AG09309 (cell line): ENCODE results near the gene HNRNPC.

ENCODE experiments used
- DNase-seq: peaks from one replicate; pipeline ENCODE4 v3.0.0-alpha.2; 2010; ENCODE audit warnings: low read depth
- H3K4me3 ChIP-seq: 2 replicates; pipeline ENCODE4 v1.5.1; 2011; ENCODE audit warnings: mild to moderate bottlenecking, low read depth, low read length, moderate library complexity; ENCODE audit not compliant: control insufficient read depth
- TF ChIP-seq, protein P1 (sequence below): IDR thresholded peaks from 2 replicates; pipeline ENCODE4 v1.5.1; 2011; ENCODE audit warnings: mild to moderate bottlenecking, low read depth, low read length, inconsistent platforms; ENCODE audit not compliant: insufficient read depth, control insufficient read depth; ENCODE audit errors: missing control alignments

HNRNPC gene

DNA sequence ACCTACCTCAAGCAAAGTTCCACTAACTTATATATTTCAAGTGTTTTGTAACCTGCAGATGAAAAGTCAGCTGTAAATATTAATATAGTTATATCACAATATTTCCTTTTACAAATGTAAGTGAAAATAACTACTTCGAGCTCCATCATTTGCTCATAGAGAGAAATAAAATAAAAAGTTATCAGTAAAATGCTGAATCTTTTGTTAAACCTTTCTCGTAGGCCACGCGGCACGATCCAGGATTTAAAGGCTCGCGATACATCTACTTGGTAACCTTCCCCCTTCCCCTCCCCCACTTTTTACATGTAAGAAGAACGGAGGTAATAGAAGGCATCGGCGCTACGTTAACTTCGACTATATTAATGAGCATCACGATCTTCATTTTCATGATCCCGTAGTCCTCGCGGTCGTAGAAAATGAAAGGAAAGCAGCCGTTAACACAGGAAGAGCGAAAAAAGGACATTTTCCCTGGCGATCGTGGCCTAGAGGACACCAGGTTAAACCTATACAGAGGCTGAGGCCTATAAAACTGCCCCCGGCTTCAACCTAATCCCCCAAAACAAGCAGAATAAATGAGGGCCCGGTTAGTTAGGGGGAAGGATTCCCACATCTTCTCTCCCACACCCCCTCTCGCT is 508 bp downstream of the HNRNPC start:
- TF ChIP-seq, protein P1, sequence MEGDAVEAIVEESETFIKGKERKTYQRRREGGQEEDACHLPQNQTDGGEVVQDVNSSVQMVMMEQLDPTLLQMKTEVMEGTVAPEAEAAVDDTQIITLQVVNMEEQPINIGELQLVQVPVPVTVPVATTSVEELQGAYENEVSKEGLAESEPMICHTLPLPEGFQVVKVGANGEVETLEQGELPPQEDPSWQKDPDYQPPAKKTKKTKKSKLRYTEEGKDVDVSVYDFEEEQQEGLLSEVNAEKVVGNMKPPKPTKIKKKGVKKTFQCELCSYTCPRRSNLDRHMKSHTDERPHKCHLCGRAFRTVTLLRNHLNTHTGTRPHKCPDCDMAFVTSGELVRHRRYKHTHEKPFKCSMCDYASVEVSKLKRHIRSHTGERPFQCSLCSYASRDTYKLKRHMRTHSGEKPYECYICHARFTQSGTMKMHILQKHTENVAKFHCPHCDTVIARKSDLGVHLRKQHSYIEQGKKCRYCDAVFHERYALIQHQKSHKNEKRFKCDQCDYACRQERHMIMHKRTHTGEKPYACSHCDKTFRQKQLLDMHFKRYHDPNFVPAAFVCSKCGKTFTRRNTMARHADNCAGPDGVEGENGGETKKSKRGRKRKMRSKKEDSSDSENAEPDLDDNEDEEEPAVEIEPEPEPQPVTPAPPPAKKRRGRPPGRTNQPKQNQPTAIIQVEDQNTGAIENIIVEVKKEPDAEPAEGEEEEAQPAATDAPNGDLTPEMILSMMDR: no peak
- peak overlapping the region; percentile 80 for H3K4me3 ChIP-seq
- no peak for DNase-seq

DNA sequence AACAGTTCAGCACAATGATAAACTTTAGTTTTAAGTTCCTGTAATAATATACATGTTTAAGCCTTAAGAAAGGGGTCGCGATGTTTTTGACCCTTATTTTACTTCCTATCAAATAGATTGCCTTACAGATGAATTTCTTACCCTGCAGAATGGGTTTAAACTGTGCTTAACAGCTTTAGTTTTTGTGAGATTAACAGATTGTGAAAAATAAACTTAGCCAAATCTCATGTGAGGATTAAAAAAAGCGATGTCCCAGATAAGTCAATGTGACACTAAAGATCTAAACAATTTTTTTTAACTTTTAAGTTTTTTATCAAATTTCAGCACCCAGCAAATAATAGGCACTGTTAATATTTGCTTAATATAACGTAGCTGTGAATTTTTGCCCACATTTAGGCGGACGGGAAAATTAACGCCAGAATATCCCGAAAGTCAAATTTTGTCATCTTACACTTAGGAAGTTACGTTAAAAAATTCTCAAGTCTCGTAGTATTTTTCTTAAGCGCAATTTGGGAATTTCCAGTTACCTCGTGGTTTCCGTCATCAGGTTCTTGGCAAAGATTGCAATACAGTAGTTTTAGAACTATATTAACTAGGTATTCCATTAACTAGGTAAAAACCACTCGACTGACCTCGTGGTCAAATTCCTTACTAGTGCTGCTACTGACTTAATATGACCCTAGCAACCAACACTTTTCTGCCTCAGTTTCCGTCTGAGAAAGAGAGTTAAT is 1.2 kb downstream of the HNRNPC start:
- TF ChIP-seq, protein P1: no peak
- H3K4me3 ChIP-seq: peak overlapping the region; percentile 80
- DNase-seq: no peak

DNA sequence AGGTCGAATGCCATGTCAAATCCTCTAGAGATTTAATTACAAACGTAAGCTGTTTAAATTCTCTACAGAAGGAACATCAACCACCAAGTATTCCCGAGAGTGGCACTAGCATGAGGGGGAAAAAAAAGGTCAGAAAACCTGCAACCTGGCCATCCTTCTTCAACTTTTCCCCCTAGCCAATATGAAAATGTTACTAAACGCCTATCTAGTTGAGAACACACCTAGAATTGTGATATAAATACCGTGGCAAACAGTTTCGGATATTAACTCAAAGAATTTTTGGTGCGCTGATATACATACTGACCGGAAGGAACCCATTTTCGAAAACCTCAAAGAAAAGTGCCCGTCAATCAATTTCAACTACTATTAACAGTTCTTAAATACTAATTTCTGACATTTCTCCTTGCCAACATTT is 1.8 kb downstream of the HNRNPC start:
- TF ChIP-seq, protein P1: no peak
- H3K4me3 ChIP-seq: peak overlapping the region; percentile 80
- no peak for DNase-seq

DNA sequence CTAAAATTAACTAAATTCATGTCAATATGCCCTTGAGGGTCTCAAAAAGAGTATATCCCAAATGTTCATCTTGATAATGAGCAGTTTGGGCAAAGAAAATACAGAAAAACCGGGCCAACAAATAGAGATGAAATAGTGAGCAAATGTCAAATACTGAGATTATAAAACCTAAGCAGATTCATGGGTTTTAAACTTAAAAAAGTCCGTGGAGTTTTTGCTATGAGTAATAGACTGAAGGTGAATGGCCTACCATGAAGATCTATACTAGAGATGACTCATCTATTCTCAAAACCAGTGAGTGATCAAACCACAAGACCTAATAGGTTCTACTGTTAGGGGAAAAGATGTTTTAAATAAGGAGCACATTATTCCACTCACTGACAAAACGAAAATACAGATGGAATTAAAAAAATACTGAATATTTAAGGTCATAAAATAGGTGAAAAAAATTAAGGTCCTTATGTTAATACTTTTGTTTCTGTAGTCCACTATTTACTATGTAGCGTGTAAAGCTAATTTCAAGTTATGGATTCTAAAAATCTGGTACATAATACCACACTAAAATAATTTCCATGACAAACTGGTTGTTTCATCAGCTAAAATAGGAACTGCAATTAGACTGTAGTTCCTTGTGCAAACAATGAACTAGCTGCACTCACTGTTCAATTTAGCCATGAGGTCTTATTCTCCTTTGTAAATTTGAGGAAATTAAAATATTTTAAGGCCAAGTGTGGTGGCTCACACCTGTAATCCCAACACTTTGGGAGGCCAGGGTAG is 5.0 kb downstream of the HNRNPC start:
- no peak overlapping the region for H3K4me3 ChIP-seq
- DNase-seq: peak; percentile 55
- TF ChIP-seq, protein P1: no peak

DNA sequence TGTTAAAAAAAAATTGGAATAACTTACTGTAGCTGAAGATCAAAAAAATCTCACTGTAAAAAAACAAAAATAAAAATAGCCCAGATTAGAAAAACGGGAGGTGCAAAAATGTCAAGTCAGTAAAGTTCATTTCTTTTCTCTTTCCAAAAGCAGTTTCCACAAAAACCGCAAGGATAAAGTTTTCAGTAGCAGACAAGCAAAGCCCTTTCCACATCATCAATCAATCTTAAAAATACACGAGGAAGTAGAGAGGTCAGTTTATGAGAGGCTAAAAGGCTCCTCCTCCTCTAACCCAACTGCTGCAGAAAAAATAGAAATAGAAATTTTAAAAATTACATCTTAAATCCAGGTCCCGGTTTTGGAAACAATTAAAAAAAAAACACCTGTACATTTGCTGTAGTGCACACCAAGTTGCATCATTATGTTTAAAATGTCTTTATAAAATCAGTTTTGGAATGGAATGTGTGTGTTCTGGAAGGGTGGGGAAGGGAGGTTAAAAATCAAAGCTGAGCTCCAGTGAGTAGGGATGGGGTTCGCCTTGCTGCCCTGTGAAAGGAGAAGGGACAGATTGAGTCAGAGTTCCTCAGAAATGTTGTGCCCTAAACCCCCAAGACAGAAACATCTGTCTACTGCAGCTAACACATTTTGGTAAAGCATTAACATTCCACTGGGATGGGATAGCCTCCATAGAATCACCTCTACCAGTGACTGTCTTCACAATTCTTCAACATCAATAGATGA is 5.8 kb downstream of the HNRNPC start:
- TF ChIP-seq, protein P1: no peak
- no peak for DNase-seq
- H3K4me3 ChIP-seq: peak overlapping the region; percentile 3

DNA sequence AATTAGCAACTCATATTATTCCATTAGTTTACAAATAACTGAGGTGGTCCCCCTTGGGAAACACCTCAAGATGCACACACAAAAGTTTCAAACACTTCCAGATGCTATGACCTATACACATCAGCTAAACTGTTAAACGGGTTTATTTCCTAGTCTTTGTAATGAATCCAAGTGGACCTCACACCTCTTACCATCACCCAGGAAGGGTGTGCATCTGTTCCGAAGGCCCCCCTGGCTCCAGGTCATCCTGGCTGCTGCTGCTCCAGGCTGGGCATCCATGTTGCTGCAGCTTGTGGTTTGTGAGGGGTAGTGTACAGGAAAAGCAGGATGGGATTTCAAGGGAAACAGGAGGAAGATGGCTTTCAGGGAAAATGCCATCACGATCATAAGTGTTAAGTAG is 6.8 kb downstream of the HNRNPC start:
- H3K4me3 ChIP-seq: no peak overlapping the region
- TF ChIP-seq, protein P1: no peak
- DNase-seq: no peak
